ENCODE data around the gene PLCD3. TPM values are rescaled to one million over a fixed set of nuclear protein-coding genes. Genes with fewer than 3 reads are reported as not detected.

The PLCD3 gene
- total and polyA plus RNA-seq, 2 of the 13 experiments (the other 11 are each of a cell fraction or from before 2014, with no cell fraction given), result 11.3 to 39.1 TPM

DNA sequence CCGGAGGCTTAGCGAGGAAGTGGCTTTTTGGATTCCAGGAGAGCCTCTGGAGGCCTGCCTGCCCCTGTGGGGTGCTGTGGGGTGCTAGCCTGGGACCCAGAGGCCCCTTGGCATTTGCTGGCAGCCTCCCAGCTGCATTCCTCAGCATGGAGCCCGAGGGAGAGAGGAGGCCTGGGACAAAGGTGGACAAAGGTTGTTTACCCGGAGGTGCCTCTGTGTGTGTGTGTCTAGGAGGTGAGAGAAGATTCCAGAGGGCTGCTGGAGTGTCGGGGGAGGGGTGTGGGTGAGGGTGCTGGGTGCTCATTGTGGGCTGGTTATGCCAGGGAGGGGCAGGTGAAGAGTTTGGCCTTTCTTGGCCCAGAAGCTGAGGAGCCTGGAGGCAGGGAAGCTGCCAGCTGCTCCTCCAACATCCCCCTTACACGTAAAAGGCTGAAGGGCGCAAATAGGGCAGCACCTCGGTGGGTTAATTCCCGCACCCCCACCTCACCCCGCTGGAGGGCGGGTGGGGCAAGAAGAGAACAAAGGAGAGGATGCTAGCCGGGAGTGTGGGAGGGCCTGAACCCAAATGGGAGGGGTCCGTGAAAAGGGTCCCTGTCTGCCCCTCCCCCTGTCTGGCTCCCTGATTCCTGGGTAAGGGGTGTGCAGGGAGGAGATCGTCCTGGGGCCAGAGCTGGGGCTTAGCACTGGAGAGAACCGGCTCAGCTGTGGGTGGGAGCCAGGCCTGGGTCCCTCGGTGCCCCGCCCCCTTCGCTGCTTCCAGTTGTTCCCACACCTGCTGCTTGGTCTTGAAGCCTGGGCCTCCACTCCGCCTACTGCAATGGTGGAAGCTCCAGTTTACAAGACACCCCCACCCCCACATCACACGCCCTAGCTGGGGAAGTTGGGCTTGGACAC, 39.3 kb upstream of the PLCD3 start (continued):
- no peak for TF ChIP-seq NR3C1 (CRISPR knock-in tag; IDR thresholded peaks at IDR 0.05)
- TF ChIP-seq ZMYM4 (CRISPR knock-in tag; IDR thresholded peaks at IDR 0.05), result peak; percentile 82
- TF ChIP-seq, protein P1, sequence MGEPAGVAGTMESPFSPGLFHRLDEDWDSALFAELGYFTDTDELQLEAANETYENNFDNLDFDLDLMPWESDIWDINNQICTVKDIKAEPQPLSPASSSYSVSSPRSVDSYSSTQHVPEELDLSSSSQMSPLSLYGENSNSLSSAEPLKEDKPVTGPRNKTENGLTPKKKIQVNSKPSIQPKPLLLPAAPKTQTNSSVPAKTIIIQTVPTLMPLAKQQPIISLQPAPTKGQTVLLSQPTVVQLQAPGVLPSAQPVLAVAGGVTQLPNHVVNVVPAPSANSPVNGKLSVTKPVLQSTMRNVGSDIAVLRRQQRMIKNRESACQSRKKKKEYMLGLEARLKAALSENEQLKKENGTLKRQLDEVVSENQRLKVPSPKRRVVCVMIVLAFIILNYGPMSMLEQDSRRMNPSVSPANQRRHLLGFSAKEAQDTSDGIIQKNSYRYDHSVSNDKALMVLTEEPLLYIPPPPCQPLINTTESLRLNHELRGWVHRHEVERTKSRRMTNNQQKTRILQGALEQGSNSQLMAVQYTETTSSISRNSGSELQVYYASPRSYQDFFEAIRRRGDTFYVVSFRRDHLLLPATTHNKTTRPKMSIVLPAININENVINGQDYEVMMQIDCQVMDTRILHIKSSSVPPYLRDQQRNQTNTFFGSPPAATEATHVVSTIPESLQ (CRISPR knock-in tag; conservative IDR thresholded peaks at IDR 0.05), result no peak
- no peak; the same call in 1 of the 2 replicates for TF ChIP-seq ZNF124 (CRISPR knock-in tag; IDR thresholded peaks at IDR 0.05)
- no peak for TF ChIP-seq ZNF776 (CRISPR knock-in tag; IDR thresholded peaks at IDR 0.05)
- peak; percentile 28; the same call in 1 of the 2 replicates for TF ChIP-seq CREBL2 (CRISPR knock-in tag; IDR thresholded peaks at IDR 0.05; ENCODE audit: borderline replicate concordance)
- TF ChIP-seq KLF11 (CRISPR knock-in tag; IDR thresholded peaks at IDR 0.05), result no peak
- TF ChIP-seq ZBTB10 (CRISPR knock-in tag; IDR thresholded peaks at IDR 0.05; ENCODE audit: borderline replicate concordance), result peak; percentile 100
- peak; percentile 36; the same call in 1 of the 2 replicates for TF ChIP-seq ZBTB25 (CRISPR knock-in tag; IDR thresholded peaks at IDR 0.05)
- TF ChIP-seq E2F5 (CRISPR knock-in tag; conservative IDR thresholded peaks at IDR 0.05), result no peak
- TF ChIP-seq AHR (CRISPR knock-in tag; IDR thresholded peaks at IDR 0.05), result peak; percentile 84
- peak; percentile 68 for TF ChIP-seq HOMEZ (CRISPR knock-in tag; IDR thresholded peaks at IDR 0.05; ENCODE audit: low read depth)
- peak; percentile 95 for TF ChIP-seq HIC2 (CRISPR knock-in tag; IDR thresholded peaks at IDR 0.05; ENCODE audit: low read depth)
- peak; percentile 92; the same call in 1 of the 2 replicates for TF ChIP-seq DPF2 (CRISPR knock-in tag; IDR thresholded peaks at IDR 0.05; ENCODE audit: borderline replicate concordance, low read depth)
- TF ChIP-seq PHB2 (IDR thresholded peaks at IDR 0.05; ENCODE audit: partially characterized antibody), result no peak
- no peak for TF ChIP-seq ZNF264 (CRISPR knock-in tag; IDR thresholded peaks at IDR 0.05)
- peak; percentile 36; the same call in 1 of the 2 replicates for TF ChIP-seq ZNF572 (CRISPR knock-in tag; IDR thresholded peaks at IDR 0.05)
